ENCODE measurements around the gene REG1A.

Gene REG1A

GRCh38 chr2:79120194-79120713, at the start of gene REG1A:
REG1A (plus strand) TSS chr2:79120488; CDS start chr2:79120862, 374 bp downstream.
- DNase-seq = no peak

GRCh38 chr2:79071078-79071477, 49.2 kb upstream of the REG1A start:
- no peak for DNase-seq

- no peak for DNase-seq
These were observed 37.3 kb upstream of the REG1A start for GRCh38 chr2:79082987-79083386.

- DNase-seq = no peak
These were observed 36.6 kb upstream of the REG1A start for GRCh38 chr2:79083597-79084251.

GRCh38 chr2:79084495-79085135, 35.7 kb upstream of the REG1A start:
- no peak for DNase-seq

- DNase-seq = no peak
These were observed 34.9 kb upstream of the REG1A start for GRCh38 chr2:79085382-79085781.

- no peak for DNase-seq
These were observed 34.0 kb upstream of the REG1A start for GRCh38 chr2:79086255-79086654.

- DNase-seq = no peak
These were observed 32.4 kb upstream of the REG1A start, which contains the start of gene REG1B for GRCh38 chr2:79087785-79088364. REG1B (minus strand) TSS chr2:79087993; CDS start chr2:79087612, 381 bp downstream.

GRCh38 chr2:79090693-79091092, 29.6 kb upstream of the REG1A start:
- no peak for DNase-seq

GRCh38 chr2:79097843-79098242, 22.4 kb upstream of the REG1A start:
- DNase-seq = no peak

- no peak for DNase-seq
These were observed 21.1 kb upstream of the REG1A start for GRCh38 chr2:79099140-79099686.

- DNase-seq = no peak
These were observed 20.0 kb upstream of the REG1A start for GRCh38 chr2:79100285-79100684.

- DNase-seq = no peak
These were observed 19.3 kb upstream of the REG1A start for GRCh38 chr2:79101024-79101423.

- no peak for DNase-seq
These were observed 17.1 kb upstream of the REG1A start for GRCh38 chr2:79103214-79103613.

GRCh38 chr2:79105259-79105658, 15.0 kb upstream of the REG1A start:
- DNase-seq = no peak

- no peak for DNase-seq
These were observed 8.0 kb upstream of the REG1A start for GRCh38 chr2:79112269-79112668.

- DNase-seq = no peak
These were observed 5.3 kb upstream of the REG1A start for GRCh38 chr2:79114797-79115494.

GRCh38 chr2:79116997-79117928, 3.0 kb upstream of the REG1A start:
- no peak for DNase-seq

GRCh38 chr2:79122676-79123075, 2.4 kb downstream of the REG1A start:
- DNase-seq = no peak

GRCh38 chr2:79124907-79125720, 4.8 kb downstream of the REG1A start:
- no peak for DNase-seq

- DNase-seq = no peak
These were observed 5.4 kb downstream of the REG1A start for GRCh38 chr2:79125721-79125985.
